Activated T-helper 1 cell treated with anti-CD3 and anti-CD28 coated beads, Interleukin-12 subunit alpha, Interleukin-12 subunit beta, Interleukin-2, Interleukin-4 antibody, amounts not matched to agents 30 ng/mL and 10 ng/mL and 1 ng/mL, durations not matched to agents 14 hours and 24 hours and 36 hours (primary cell): ENCODE data around the gene PSTK. TPM values are rescaled to one million over a fixed set of nuclear protein-coding genes. Genes with fewer than 3 reads are reported as not detected.

Experiments used
- DNase-seq: peaks from one replicate; pipeline ENCODE4 v3.0.0; 2021; ENCODE audit warnings: low spot score
- H3K27ac Mint-ChIP-seq: one replicate; pipeline ENCODE4 v1.8.0; 2021; ENCODE audit warnings: mild to moderate bottlenecking, mixed read lengths
- H3K27me3 Mint-ChIP-seq: one replicate; pipeline ENCODE4 v1.8.0; 2022; ENCODE audit warnings: mild to moderate bottlenecking, moderate library complexity, mixed read lengths; ENCODE audit not compliant: insufficient read depth
- H3K36me3 Mint-ChIP-seq: one replicate; pipeline ENCODE4 v1.8.0; 2021; ENCODE audit warnings: low read depth, mixed read lengths
- H3K4me1 Mint-ChIP-seq: one replicate; pipeline ENCODE4 v1.8.0; 2021; ENCODE audit warnings: low read depth, mixed read lengths
- H3K4me3 Mint-ChIP-seq: one replicate; pipeline ENCODE4 v1.8.0; 2021; ENCODE audit warnings: mild to moderate bottlenecking, moderate library complexity, mixed read lengths
- H3K9me3 Mint-ChIP-seq: one replicate; pipeline ENCODE4 v1.8.0; 2021; ENCODE audit warnings: mixed read lengths
- intact Hi-C: fragments of 100-400 bp; cut with micrococcal nuclease; formaldehyde crosslinking; loops from one replicate; pipeline ENCODE4 v1.15.1; 2024
- total RNA-seq: library from RNA; stranded (reverse); gene quantifications from 2 replicates; pipeline ENCODE4 v1.2.3, GENCODE V29; 2022

Gene PSTK
- total RNA-seq, 1 donor from 2014 or later = 4.8 TPM

- Mint-ChIP-seq H3K36me3 (peaks cover 2% of the 10 kb centered on the region), H3K4me3 (no peak overlapping the region), H3K4me1 (peaks cover 18% of the 10 kb centered on the region), H3K27me3 (no peaks in the 10 kb centered on the region), H3K9me3 (no peaks in the 10 kb centered on the region), H3K27ac (no peak overlapping the region)
- DNase-seq = no peak
- intact Hi-C loops = no loop called here
These were observed 58.8 kb downstream of the PSTK start for GRCh38 chr10:123038782-123039631.

GRCh38 chr10:123039632-123039930 lies 59.4 kb downstream of the PSTK start:
- Mint-ChIP-seq H3K9me3 (no peaks in the 10 kb centered on the region), H3K27ac (no peak overlapping the region)

More at GRCh38 chr10:123039632-123039930, 59.4 kb downstream of the PSTK start:
- intact Hi-C loops = no loop called here
- Mint-ChIP-seq H3K4me3 (no peak overlapping the region), H3K27me3 (no peaks in the 10 kb centered on the region), H3K4me1 (peaks cover 18% of the 10 kb centered on the region), H3K36me3 (peaks cover 4% of the 10 kb centered on the region)
- DNase-seq = no peak

Other genes starting within 250 kb of the PSTK start
- 3.0 TPM in 2 replicates for gene CUZD1, start 134.5 kb upstream of the PSTK start, total RNA-seq
- gene FAM24B, start 100.8 kb upstream of the PSTK start, total RNA-seq = 13.1 and 18.4 TPM in 2 replicates
- gene FAM24A, start 69.8 kb upstream of the PSTK start, total RNA-seq = not detected in 2 replicates
- gene C10orf88, start 26.2 kb upstream of the PSTK start, total RNA-seq = 11.8 and 14.1 TPM in 2 replicates
- 17.4 and 21.9 TPM in 2 replicates for gene IKZF5, start 28.4 kb downstream of the PSTK start, total RNA-seq
- 25.8 and 26.5 TPM in 2 replicates for gene ACADSB, start 28.6 kb downstream of the PSTK start, total RNA-seq
- gene HMX3, start 155.6 kb downstream of the PSTK start, total RNA-seq = not detected in 2 replicates
- gene HMX2, start 167.7 kb downstream of the PSTK start, total RNA-seq = not detected in 2 replicates
- 197 and 201 TPM in 2 replicates for gene BUB3, start 174.0 kb downstream of the PSTK start, total RNA-seq